OCI-LY7 (cell line): Measurements from ENCODE around the gene FITM1.

Experiments used
- CTCF ChIP-seq: fragments of 200-600 bp; sonication (generic); conservative IDR thresholded peaks from 2 replicates; pipeline ENCODE4 v1.5.1; 2014; ENCODE audit warnings: mild to moderate bottlenecking, antibody characterized with exemption, low read length, moderate library complexity, mixed read lengths
- EZH2phosphoT487 ChIP-seq: fragments of 200-600 bp; sonication (generic); IDR thresholded peaks from 2 replicates; pipeline ENCODE4 v1.6.1; 2018; ENCODE audit warnings: low read depth, borderline replicate concordance, mild to moderate bottlenecking, mixed run types, antibody characterized with exemption, low read length, moderate library complexity, mixed read lengths

DNA sequence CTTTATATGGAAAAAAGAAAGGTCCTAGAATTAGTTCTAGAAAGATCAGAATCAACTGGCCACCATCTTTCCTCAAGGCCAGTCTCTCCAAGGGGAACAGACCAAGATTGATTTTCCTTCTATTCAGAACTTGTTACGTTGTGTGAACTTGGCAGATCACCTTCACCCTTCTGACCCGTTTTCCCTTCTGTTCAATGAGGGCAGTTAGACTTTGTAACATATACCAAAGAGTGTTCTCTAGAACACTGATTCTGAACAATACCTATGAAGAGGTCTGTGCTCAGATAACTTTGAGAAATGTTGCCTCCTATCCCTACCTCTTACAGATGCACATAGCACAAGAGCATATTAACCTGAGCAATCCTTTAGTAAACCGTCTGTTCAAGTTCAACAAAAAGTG, 47.0 kb upstream of the FITM1 start:
- TF ChIP-seq CTCF (no peak), EZH2phosphoT487 (no peak)
